MM.1S (cell line): ENCODE results near the gene ARF6.

Experiments used
- EZH2 ChIP-seq: fragments of 300-600 bp; sonication (generic); optimal IDR thresholded peaks from 2 replicates; pipeline ENCODE3; 2017; ENCODE audit warnings: low read depth, mild to moderate bottlenecking, antibody characterized with exemption, low read length, mixed read lengths
- EZH2phosphoT487 ChIP-seq: fragments of 300-600 bp; sonication (generic); IDR thresholded peaks from 2 replicates; pipeline ENCODE4 v1.6.1; 2018; ENCODE audit warnings: antibody characterized with exemption, low read length
- TF ChIP-seq, protein P1 (sequence below): fragments of 300-600 bp; sonication (generic); IDR thresholded peaks from 2 replicates; pipeline ENCODE4 v1.5.1; 2016; ENCODE audit warnings: antibody characterized with exemption, low read length, mixed read lengths

DNA sequence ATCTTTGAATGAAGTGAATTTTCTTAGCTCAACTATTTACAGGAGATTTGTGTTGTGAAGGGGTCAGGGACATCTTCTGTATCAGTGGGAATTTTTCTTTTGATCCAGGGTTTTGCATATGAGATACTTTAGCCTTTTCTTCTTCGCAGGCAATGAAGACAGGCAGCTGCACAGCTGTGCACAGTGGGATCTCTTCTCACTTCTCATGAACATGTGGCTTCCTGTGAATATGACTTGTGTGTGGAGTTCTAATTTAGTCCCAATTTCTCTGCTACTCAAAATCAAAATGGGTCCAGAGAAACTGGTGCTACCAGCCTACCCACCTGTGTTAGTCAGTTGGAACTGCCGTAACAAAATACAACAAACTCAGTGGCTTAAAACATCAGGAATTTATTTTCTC is 37.8 kb downstream of the ARF6 start:
- TF ChIP-seq, protein P1, sequence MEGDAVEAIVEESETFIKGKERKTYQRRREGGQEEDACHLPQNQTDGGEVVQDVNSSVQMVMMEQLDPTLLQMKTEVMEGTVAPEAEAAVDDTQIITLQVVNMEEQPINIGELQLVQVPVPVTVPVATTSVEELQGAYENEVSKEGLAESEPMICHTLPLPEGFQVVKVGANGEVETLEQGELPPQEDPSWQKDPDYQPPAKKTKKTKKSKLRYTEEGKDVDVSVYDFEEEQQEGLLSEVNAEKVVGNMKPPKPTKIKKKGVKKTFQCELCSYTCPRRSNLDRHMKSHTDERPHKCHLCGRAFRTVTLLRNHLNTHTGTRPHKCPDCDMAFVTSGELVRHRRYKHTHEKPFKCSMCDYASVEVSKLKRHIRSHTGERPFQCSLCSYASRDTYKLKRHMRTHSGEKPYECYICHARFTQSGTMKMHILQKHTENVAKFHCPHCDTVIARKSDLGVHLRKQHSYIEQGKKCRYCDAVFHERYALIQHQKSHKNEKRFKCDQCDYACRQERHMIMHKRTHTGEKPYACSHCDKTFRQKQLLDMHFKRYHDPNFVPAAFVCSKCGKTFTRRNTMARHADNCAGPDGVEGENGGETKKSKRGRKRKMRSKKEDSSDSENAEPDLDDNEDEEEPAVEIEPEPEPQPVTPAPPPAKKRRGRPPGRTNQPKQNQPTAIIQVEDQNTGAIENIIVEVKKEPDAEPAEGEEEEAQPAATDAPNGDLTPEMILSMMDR: no peak
- no peak for TF ChIP-seq EZH2
- no peak for TF ChIP-seq EZH2phosphoT487
